Left ventricle myocardium inferior (tissue), 1 donor: Measurements from ENCODE around the gene GPR18. TPM values are rescaled to one million over a fixed set of nuclear protein-coding genes. Genes with fewer than 3 reads are reported as not detected.
A peak's percentile ranks its signal among the peaks of the same experiment; 100 is the strongest.

Experiments used
- DNase-seq: peaks from one replicate; pipeline ENCODE4 v3.0.0-alpha.2; 2020
- H3K27ac ChIP-seq: fragments of 200-600 bp; replicated peaks from 2 replicates; pipeline ENCODE4 v1.8.0; 2021
- H3K27me3 ChIP-seq: fragments of 200-600 bp; 2 replicates; pipeline ENCODE4 v1.8.0; 2021; ENCODE audit warnings: low read depth
- H3K36me3 ChIP-seq: fragments of 200-600 bp; 2 replicates; pipeline ENCODE4 v1.8.0; 2021
- H3K4me1 ChIP-seq: fragments of 200-600 bp; 2 replicates; pipeline ENCODE4 v1.8.0; 2021
- H3K4me3 ChIP-seq: fragments of 200-600 bp; 2 replicates; pipeline ENCODE4 v1.8.0; 2021; ENCODE audit warnings: mild to moderate bottlenecking, moderate library complexity
- H3K9me3 ChIP-seq: fragments of 200-600 bp; replicated peaks from 2 replicates; pipeline ENCODE4 v1.8.0; 2021
- CTCF ChIP-seq: fragments of 200-600 bp; IDR thresholded peaks from 2 replicates; pipeline ENCODE4 v1.8.0; 2021; ENCODE audit warnings: antibody characterized with exemption, mild to moderate bottlenecking, borderline replicate concordance
- intact Hi-C: fragments of 100-400 bp; cut with micrococcal nuclease; formaldehyde crosslinking; loops from one replicate; pipeline ENCODE4 v1.11.0; 2022
- total RNA-seq: library from RNA; stranded (reverse); fragmentation: NEBNext Ultra II Directional; extraction: Animal tissue kit (Norgen Biotek cat#: 25700); gene quantifications from one replicate; pipeline ENCODE4 v1.2.1, GENCODE V29; 2021
- donor health status: DM: no; HTN: yes; CAD: no; lungs with severe emphysema.

The GPR18 gene
- total RNA-seq, 1 donor from 2014 or later, result not detected

- Histone ChIP-seq H3K27ac (peak overlapping the region; percentile 7), H3K4me3 (no peak overlapping the region), H3K4me1 (peaks cover 92% of the 10 kb centered on the region), H3K36me3 (peaks cover 5% of the 10 kb centered on the region), H3K9me3 (peaks cover 13% of the 10 kb centered on the region), H3K27me3 (no peaks in the 10 kb centered on the region)
- intact Hi-C loops, result no loop called here
- DNase-seq, result no peak
- TF ChIP-seq CTCF, result no peak
These were observed 34.2 kb downstream of the GPR18 start for GRCh38 chr13:99224021-99224420.

- intact Hi-C loops, result no loop called here
These were observed 34.6 kb downstream of the GPR18 start for GRCh38 chr13:99223587-99223986.

GRCh38 chr13:99221567-99222239, 36.5 kb downstream of the GPR18 start:
- TF ChIP-seq CTCF, result no peak
- Histone ChIP-seq H3K27ac (peak overlapping the region; percentile 75), H3K27me3 (no peaks in the 10 kb centered on the region), H3K9me3 (peaks cover 13% of the 10 kb centered on the region), H3K36me3 (peaks cover 5% of the 10 kb centered on the region), H3K4me3 (no peak overlapping the region), H3K4me1 (peaks cover 89% of the 10 kb centered on the region)
- intact Hi-C loops, result no loop called here
- DNase-seq, result no peak

More at GRCh38 chr13:99223587-99223986, 34.6 kb downstream of the GPR18 start:
- H3K27me3 ChIP-seq, result no peaks in the 10 kb centered on the region
- H3K9me3 ChIP-seq, result peaks cover 13% of the 10 kb centered on the region
- peaks cover 92% of the 10 kb centered on the region for H3K4me1 ChIP-seq
- no peak for TF ChIP-seq CTCF
- H3K4me3 ChIP-seq, result no peak overlapping the region
- no peak for DNase-seq
- H3K36me3 ChIP-seq, result peaks cover 5% of the 10 kb centered on the region
- H3K27ac ChIP-seq, result peak overlapping the region; percentile 7

GRCh38 chr13:99220199-99220935, 37.8 kb downstream of the GPR18 start:
- H3K27ac ChIP-seq, result peak overlapping the region; percentile 75

GRCh38 chr13:99218969-99219368, 39.2 kb downstream of the GPR18 start:
- Histone ChIP-seq H3K27ac (peak overlapping the region; percentile 75), H3K9me3 (peaks cover 13% of the 10 kb centered on the region), H3K4me3 (peak overlapping the region; percentile 1), H3K4me1 (peaks cover 78% of the 10 kb centered on the region), H3K27me3 (no peaks in the 10 kb centered on the region), H3K36me3 (peaks cover 5% of the 10 kb centered on the region)
- TF ChIP-seq CTCF, result no peak
- DNase-seq, result no peak
- intact Hi-C loops, result no loop called here

More at GRCh38 chr13:99220199-99220935, 37.8 kb downstream of the GPR18 start:
- H3K4me1 ChIP-seq, result peaks cover 81% of the 10 kb centered on the region
- no peak for TF ChIP-seq CTCF
- H3K27me3 ChIP-seq, result no peaks in the 10 kb centered on the region
- peaks cover 5% of the 10 kb centered on the region for H3K36me3 ChIP-seq
- intact Hi-C loops, result no loop called here
- DNase-seq, result no peak
- H3K9me3 ChIP-seq, result peaks cover 13% of the 10 kb centered on the region
- H3K4me3 ChIP-seq, result no peak overlapping the region
